WERI-Rb-1 (cell line): Measurements from ENCODE around the gene ZYG11B.
"Not testable (repeated sequence)": the region's sequence is repeated elsewhere in the genome, so short reads cannot be mapped to it uniquely, and the experiment has no call there.

Experiments
- DNase-seq: peaks from one replicate; pipeline ENCODE4 v3.0.0-alpha.2; 2020
- H3K27ac ChIP-seq: fragments of 250-450 bp; sonication (Bioruptor Pico); 2 replicates; pipeline ENCODE4 v1.5.1; 2020; ENCODE audit warnings: mild to moderate bottlenecking, moderate library complexity
- H3K27me3 ChIP-seq: fragments of 250-450 bp; sonication (Bioruptor Pico); 2 replicates; pipeline ENCODE4 v1.5.1; 2021; ENCODE audit warnings: mild to moderate bottlenecking, low read depth, moderate library complexity; ENCODE audit not compliant: insufficient read depth, severe bottlenecking
- H3K36me3 ChIP-seq: fragments of 250-450 bp; sonication (Bioruptor Pico); 2 replicates; pipeline ENCODE4 v1.5.1; 2020; ENCODE audit warnings: mild to moderate bottlenecking, moderate library complexity
- H3K4me3 ChIP-seq: 2 replicates; pipeline ENCODE4 v1.5.1; 2011; ENCODE audit warnings: low read depth, mild to moderate bottlenecking, control low read depth, low read length
- H3K9me3 ChIP-seq: fragments of 250-450 bp; sonication (Bioruptor Pico); 2 replicates; pipeline ENCODE4 v1.5.1; 2021; ENCODE audit warnings: mild to moderate bottlenecking, moderate library complexity; ENCODE audit not compliant: severe bottlenecking
- TF ChIP-seq, protein P1 (sequence below): IDR thresholded peaks from 2 replicates; pipeline ENCODE4 v1.5.1; 2011; ENCODE audit warnings: low read depth, mild to moderate bottlenecking, control low read depth, inconsistent platforms, low read length

The ZYG11B gene

DNA sequence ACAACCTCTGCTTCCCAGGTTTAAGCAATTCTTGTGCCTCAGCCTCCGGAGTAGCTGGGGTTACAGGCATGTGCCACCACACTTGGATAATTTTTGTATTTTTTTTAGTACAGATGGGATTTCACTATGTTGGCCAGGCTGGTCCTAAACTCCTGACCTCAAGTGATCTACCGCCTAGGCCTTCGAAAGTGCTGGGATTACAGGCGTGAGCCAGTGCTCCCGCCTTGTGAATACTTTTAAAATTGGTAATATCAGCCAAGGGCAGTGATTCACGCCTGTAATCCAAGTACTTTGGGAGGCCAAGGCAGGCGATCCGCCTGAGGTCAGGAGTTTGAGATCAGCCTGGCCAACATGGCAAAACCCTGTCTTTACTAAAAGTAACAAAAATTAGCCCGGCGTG lies 33.7 kb downstream of the ZYG11B start:
- TF ChIP-seq, protein P1, sequence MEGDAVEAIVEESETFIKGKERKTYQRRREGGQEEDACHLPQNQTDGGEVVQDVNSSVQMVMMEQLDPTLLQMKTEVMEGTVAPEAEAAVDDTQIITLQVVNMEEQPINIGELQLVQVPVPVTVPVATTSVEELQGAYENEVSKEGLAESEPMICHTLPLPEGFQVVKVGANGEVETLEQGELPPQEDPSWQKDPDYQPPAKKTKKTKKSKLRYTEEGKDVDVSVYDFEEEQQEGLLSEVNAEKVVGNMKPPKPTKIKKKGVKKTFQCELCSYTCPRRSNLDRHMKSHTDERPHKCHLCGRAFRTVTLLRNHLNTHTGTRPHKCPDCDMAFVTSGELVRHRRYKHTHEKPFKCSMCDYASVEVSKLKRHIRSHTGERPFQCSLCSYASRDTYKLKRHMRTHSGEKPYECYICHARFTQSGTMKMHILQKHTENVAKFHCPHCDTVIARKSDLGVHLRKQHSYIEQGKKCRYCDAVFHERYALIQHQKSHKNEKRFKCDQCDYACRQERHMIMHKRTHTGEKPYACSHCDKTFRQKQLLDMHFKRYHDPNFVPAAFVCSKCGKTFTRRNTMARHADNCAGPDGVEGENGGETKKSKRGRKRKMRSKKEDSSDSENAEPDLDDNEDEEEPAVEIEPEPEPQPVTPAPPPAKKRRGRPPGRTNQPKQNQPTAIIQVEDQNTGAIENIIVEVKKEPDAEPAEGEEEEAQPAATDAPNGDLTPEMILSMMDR: no peak
- no peaks in the 10 kb centered on the region for H3K9me3 ChIP-seq
- no peaks in the 10 kb centered on the region for H3K27me3 ChIP-seq
- H3K4me3 ChIP-seq: no peak overlapping the region
- no peak for DNase-seq
- no peak overlapping the region for H3K27ac ChIP-seq
- peaks cover 25% of the 10 kb centered on the region for H3K36me3 ChIP-seq

GRCh38 chr1:52767596-52768280 lies 41.5 kb downstream of the ZYG11B start:
- Histone ChIP-seq H3K27me3 (no peaks in the 10 kb centered on the region), H3K9me3 (no peaks in the 10 kb centered on the region), H3K36me3 (peaks cover 15% of the 10 kb centered on the region), H3K4me3 (no peak overlapping the region), H3K27ac (no peak overlapping the region)
- DNase-seq: no peak
- TF ChIP-seq, protein P1: no peak

- DNase-seq: no peak
- TF ChIP-seq, protein P1: no peak
- Histone ChIP-seq H3K36me3 (peaks cover 24% of the 10 kb centered on the region), H3K27ac (no peak overlapping the region), H3K4me3 (no peak overlapping the region), H3K9me3 (no peaks in the 10 kb centered on the region), H3K27me3 (no peaks in the 10 kb centered on the region)
Measured at GRCh38 chr1:52769346-52770033, 43.2 kb downstream of the ZYG11B start.

- Histone ChIP-seq H3K36me3 (peaks cover 30% of the 10 kb centered on the region), H3K9me3 (no peaks in the 10 kb centered on the region), H3K27me3 (no peaks in the 10 kb centered on the region), H3K4me3 (no peak overlapping the region), H3K27ac (no peak overlapping the region)
- DNase-seq: no peak
- TF ChIP-seq, protein P1: no peak
Measured at GRCh38 chr1:52771384-52771783, 45.1 kb downstream of the ZYG11B start.

DNA sequence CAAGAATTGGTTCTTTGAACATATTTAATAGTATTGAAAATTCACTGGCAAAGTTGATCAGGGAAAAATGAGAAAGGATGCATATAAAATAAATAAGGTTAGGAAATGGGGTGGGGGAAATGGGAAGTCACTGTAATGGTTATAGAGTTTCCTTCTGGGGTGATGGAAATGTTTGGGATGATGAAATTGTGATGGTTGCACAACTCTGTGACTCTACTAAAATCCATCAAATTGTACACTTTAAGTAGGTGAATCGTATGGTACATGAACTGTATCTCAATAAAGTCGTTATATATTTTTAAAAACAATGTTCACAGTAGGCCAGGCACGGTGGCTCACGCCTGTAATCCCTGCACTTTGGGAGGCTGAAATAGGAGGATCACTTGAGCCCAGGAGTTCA lies 59.9 kb downstream of the ZYG11B start:
- TF ChIP-seq, protein P1: no peak
- H3K36me3 ChIP-seq: peaks cover 51% of the 10 kb centered on the region

DNA sequence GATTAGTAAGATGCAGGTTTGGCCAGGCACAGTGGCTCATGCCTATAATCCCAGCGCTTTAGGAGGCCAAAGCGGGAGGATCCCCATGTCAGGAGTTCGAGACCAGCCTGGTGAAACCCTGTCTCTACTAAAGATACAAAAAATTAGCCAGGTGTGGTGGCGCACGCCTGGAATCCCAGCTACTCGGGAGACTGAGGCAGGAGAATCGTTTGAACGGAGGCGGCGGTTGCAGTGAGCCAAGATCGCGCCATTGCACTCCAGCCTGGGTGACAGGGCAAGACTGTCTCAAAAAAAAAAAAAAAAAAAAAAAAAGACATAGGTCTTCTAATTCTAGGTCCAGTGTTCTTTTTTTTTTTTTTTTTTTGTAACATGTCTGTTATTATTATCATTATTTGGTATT lies 64.2 kb downstream of the ZYG11B start:
- not testable (repeated sequence) for H3K27ac ChIP-seq

More for the DNA sequence above, 59.9 kb downstream of the ZYG11B start:
- H3K27ac ChIP-seq: no peak overlapping the region
- DNase-seq: no peak
- H3K9me3 ChIP-seq: no peaks in the 10 kb centered on the region
- no peaks in the 10 kb centered on the region for H3K27me3 ChIP-seq
- H3K4me3 ChIP-seq: no peak overlapping the region

More for the DNA sequence above, 64.2 kb downstream of the ZYG11B start:
- DNase-seq, H3K27me3 ChIP-seq, H3K4me3 ChIP-seq, H3K9me3 ChIP-seq: not testable (repeated sequence)
- H3K36me3 ChIP-seq: peaks cover 38% of the 10 kb centered on the region
